HCT116 (cell line): ENCODE data around the gene FADS6.

Experiments used
- CEBPB ChIP-seq: IDR thresholded peaks from 2 replicates; pipeline ENCODE4 v1.6.1; 2012; ENCODE audit warnings: low read depth
- CTCF ChIP-seq, 3 experiments: fragments of 200-600 bp in 1 of 3; sonication (generic) in 1 of 3; IDR thresholded peaks in 2 of 3; conservative IDR thresholded peaks in 1 of 3; 2 replicates each; pipeline ENCODE4 v1.5.1; 2012 to 2017; ENCODE audit warnings: low read depth in 2 of 3, low read length in 2 of 3, antibody characterized with exemption in 1 of 3, borderline replicate concordance in 1 of 3, control low read depth in 1 of 3, mild to moderate bottlenecking in 1 of 3, mixed read lengths in 1 of 3, mixed run types in 1 of 3, moderate library complexity in 1 of 3; ENCODE audit not compliant: insufficient read depth in 1 of 3
- ELF1 ChIP-seq: IDR thresholded peaks from 2 replicates; pipeline ENCODE4 v1.6.1; 2012; ENCODE audit warnings: low read depth, borderline replicate concordance
- EZH2 ChIP-seq: fragments of 200-600 bp; sonication (generic); IDR thresholded peaks from 2 replicates; pipeline ENCODE4 v1.6.1; 2017; ENCODE audit warnings: antibody characterized with exemption, mixed run types
- FOSL1 ChIP-seq: IDR thresholded peaks from 2 replicates; pipeline ENCODE4 v1.6.1; 2012; ENCODE audit warnings: low read depth
- JUND ChIP-seq: IDR thresholded peaks from 2 replicates; pipeline ENCODE4 v1.6.1; 2012
- POLR2A ChIP-seq: IDR thresholded peaks from 2 replicates; pipeline ENCODE4 v1.7.0; 2011; ENCODE audit warnings: borderline replicate concordance; ENCODE audit not compliant: insufficient read depth, insufficient read length; ENCODE audit errors: extremely low read depth
- POLR2AphosphoS5 ChIP-seq: IDR thresholded peaks from 2 replicates; pipeline ENCODE4 v1.6.1; 2011; ENCODE audit warnings: mild to moderate bottlenecking, low read depth, low read length, moderate library complexity
- RAD21 ChIP-seq: IDR thresholded peaks from 2 replicates; pipeline ENCODE4 v1.6.1; 2012; ENCODE audit warnings: low read depth, mild to moderate bottlenecking
- REST ChIP-seq: IDR thresholded peaks from 2 replicates; pipeline ENCODE4 v1.6.1; 2012; ENCODE audit warnings: low read depth
- SIN3A ChIP-seq: IDR thresholded peaks from 2 replicates; pipeline ENCODE4 v1.6.1; 2012; ENCODE audit warnings: low read depth
- SRF ChIP-seq: IDR thresholded peaks from 2 replicates; pipeline ENCODE4 v1.6.1; 2012; ENCODE audit warnings: low read depth
- TCF7L2 ChIP-seq: IDR thresholded peaks from 2 replicates; pipeline ENCODE4 v1.7.0; 2011; ENCODE audit warnings: borderline replicate concordance, inconsistent platforms; ENCODE audit not compliant: insufficient read depth, insufficient read length; ENCODE audit errors: extremely low read depth
- ZBTB33 ChIP-seq: IDR thresholded peaks from 2 replicates; pipeline ENCODE4 v1.6.1; 2011; ENCODE audit warnings: mild to moderate bottlenecking, low read length, moderate library complexity; ENCODE audit not compliant: insufficient replicate concordance; ENCODE audit errors: extremely low read depth

- TF ChIP-seq CTCF (IDR thresholded peaks at IDR 0.05 in 2 of 3, conservative IDR thresholded peaks at IDR 0.05 in 1 of 3; ENCODE audit: borderline replicate concordance in 1 of 3, insufficient read depth in 1 of 3, low read depth in 2 of 3, low read length in 2 of 3) (no peak), RAD21 (no peak), POLR2A (no peak), ELF1 (no peak), CEBPB (no peak), POLR2AphosphoS5 (no peak), FOSL1 (no peak), REST (no peak), EZH2 (no peak), SRF (no peak), SIN3A (no peak), ZBTB33 (no peak), TCF7L2 (no peak), JUND (no peak)
Observed at GRCh38 chr17:74868251-74868907, 25.1 kb downstream of the FADS6 start.
